ENCODE data around the gene SLC25A6.

The SLC25A6 gene

GRCh38 chrX:1390621-1391369 lies 1.1 kb downstream of the SLC25A6 start:
- H3K4me3 ChIP-seq (ENCODE audit: insufficient read depth in 1 of 2, low read depth in 1 of 2, low read length in 2 of 2), result peak overlapping the region; percentile 100
- H3K23ac ChIP-seq (ENCODE audit: low read length in 2 of 2), result no peak overlapping the region
- no peak overlapping the region for H3K14ac ChIP-seq (ENCODE audit: low read length in 2 of 2)
- H3K27ac ChIP-seq (ENCODE audit: low read length, poor library complexity, severe bottlenecking), result peak overlapping the region; percentile 71
- H2BK12ac ChIP-seq (ENCODE audit: low read length in 2 of 2), result no peak overlapping the region
- H3K4ac ChIP-seq (ENCODE audit: low read depth in 1 of 2, low read length in 2 of 2), result peak overlapping the region in 1 of 2 experiments; percentile 76
- no peak overlapping the region for H4K8ac ChIP-seq (ENCODE audit: low read length)
- DNase-seq, result no peak
- H4K91ac ChIP-seq (ENCODE audit: low read length), result no peak overlapping the region
- H2AK5ac ChIP-seq (ENCODE audit: low read length, severe bottlenecking), result no peak overlapping the region
- H3K9me3 ChIP-seq (ENCODE audit: control insufficient read depth, low read length), result no peaks in the 10 kb centered on the region
- peaks cover 11% of the 10 kb centered on the region for H3K79me1 ChIP-seq (replicated peaks; ENCODE audit: low read length, poor library complexity, severe bottlenecking)
- H2AFZ ChIP-seq (ENCODE audit: low read depth, low read length), result no peak overlapping the region
- peak overlapping the region; percentile 88 for H3K4me2 ChIP-seq (ENCODE audit: low read length, poor library complexity, severe bottlenecking)
- no peak overlapping the region for H2BK15ac ChIP-seq (ENCODE audit: low read depth, poor library complexity, severe bottlenecking)
- H3K9ac ChIP-seq (ENCODE audit: low read length), result peak overlapping the region; percentile 99
- no peak overlapping the region for H2BK120ac ChIP-seq (ENCODE audit: low read depth, low read length)
- peaks cover 25% of the 10 kb centered on the region for H3K4me1 ChIP-seq (ENCODE audit: control insufficient read depth, insufficient read depth, low read depth, low read length)
- peak overlapping the region in 1 of 2 experiments; percentile 19 for H3K18ac ChIP-seq (ENCODE audit: low read depth in 1 of 2, low read length in 2 of 2)
- no peaks in the 10 kb centered on the region for H3K27me3 ChIP-seq (ENCODE audit: control insufficient read depth in 1 of 2, insufficient read depth in 1 of 2, low read length in 2 of 2)
- 63% methylated on average over 30 of the region's 30 CpGs for WGBS
- H2BK5ac ChIP-seq (ENCODE audit: low read depth, low read length, poor library complexity, severe bottlenecking), result no peak overlapping the region
- H3K36me3 ChIP-seq (ENCODE audit: control insufficient read depth in 1 of 2, insufficient read depth in 2 of 2, low read depth in 1 of 2, low read length in 2 of 2), result peaks cover 45 to 63% of the 10 kb centered on the region in 2 experiments

GRCh38 chrX:1389993-1390285 lies 2.0 kb downstream of the SLC25A6 start:
- no peak overlapping the region for H2BK12ac ChIP-seq (ENCODE audit: low read length in 2 of 2)
- peaks cover 54 to 67% of the 10 kb centered on the region in 2 experiments for H3K36me3 ChIP-seq (ENCODE audit: control insufficient read depth in 1 of 2, insufficient read depth in 2 of 2, low read depth in 1 of 2, low read length in 2 of 2)
- H3K23ac ChIP-seq (ENCODE audit: low read length in 2 of 2), result no peak overlapping the region
- H4K8ac ChIP-seq (ENCODE audit: low read length), result no peak overlapping the region
- H2AFZ ChIP-seq (ENCODE audit: low read depth, low read length), result no peak overlapping the region
- H2BK120ac ChIP-seq (ENCODE audit: low read depth, low read length), result no peak overlapping the region
- 95% methylated on average over 10 of the region's 10 CpGs for WGBS
- no peak overlapping the region for H3K4me2 ChIP-seq (ENCODE audit: low read length, poor library complexity, severe bottlenecking)
- DNase-seq, result no peak
- no peak overlapping the region for H2AK5ac ChIP-seq (ENCODE audit: low read length, severe bottlenecking)
- H2BK15ac ChIP-seq (ENCODE audit: low read depth, poor library complexity, severe bottlenecking), result no peak overlapping the region
- H3K4me1 ChIP-seq (ENCODE audit: control insufficient read depth, insufficient read depth, low read depth, low read length), result peaks cover 22% of the 10 kb centered on the region
- no peaks in the 10 kb centered on the region for H3K27me3 ChIP-seq (ENCODE audit: control insufficient read depth in 1 of 2, insufficient read depth in 1 of 2, low read length in 2 of 2)
- H3K9me3 ChIP-seq (ENCODE audit: control insufficient read depth, low read length), result no peaks in the 10 kb centered on the region
- H3K27ac ChIP-seq (ENCODE audit: low read length, poor library complexity, severe bottlenecking), result no peak overlapping the region
- peak overlapping the region; percentile 99 for H3K9ac ChIP-seq (ENCODE audit: low read length)
- H2BK5ac ChIP-seq (ENCODE audit: low read depth, low read length, poor library complexity, severe bottlenecking), result no peak overlapping the region
- H3K4ac ChIP-seq (ENCODE audit: low read depth in 1 of 2, low read length in 2 of 2), result no peak overlapping the region
- no peak overlapping the region for H3K18ac ChIP-seq (ENCODE audit: low read depth in 1 of 2, low read length in 2 of 2)
- no peak overlapping the region for H3K4me3 ChIP-seq (ENCODE audit: insufficient read depth in 1 of 2, low read depth in 1 of 2, low read length in 2 of 2)
- H3K79me1 ChIP-seq (replicated peaks; ENCODE audit: low read length, poor library complexity, severe bottlenecking), result peaks cover 8% of the 10 kb centered on the region
- no peak overlapping the region for H4K91ac ChIP-seq (ENCODE audit: low read length)
- no peak overlapping the region for H3K14ac ChIP-seq (ENCODE audit: low read length in 2 of 2)

GRCh38 chrX:1389181-1389992 lies 2.5 kb downstream of the SLC25A6 start:
- no peak overlapping the region for H2AFZ ChIP-seq (ENCODE audit: low read depth, low read length)
- no peak overlapping the region for H2BK120ac ChIP-seq (ENCODE audit: low read depth, low read length)
- no peak overlapping the region for H3K4me3 ChIP-seq (ENCODE audit: insufficient read depth in 1 of 2, low read depth in 1 of 2, low read length in 2 of 2)
- H3K4me2 ChIP-seq (ENCODE audit: low read length, poor library complexity, severe bottlenecking), result no peak overlapping the region
- H2BK15ac ChIP-seq (ENCODE audit: low read depth, poor library complexity, severe bottlenecking), result no peak overlapping the region
- no peak overlapping the region for H2BK12ac ChIP-seq (ENCODE audit: low read length in 2 of 2)
- H3K23ac ChIP-seq (ENCODE audit: low read length in 2 of 2), result no peak overlapping the region
- 97% methylated on average over 51 of the region's 51 CpGs for WGBS
- no peak overlapping the region for H3K4ac ChIP-seq (ENCODE audit: low read depth in 1 of 2, low read length in 2 of 2)
- no peak for DNase-seq
- H3K79me1 ChIP-seq (replicated peaks; ENCODE audit: low read length, poor library complexity, severe bottlenecking), result peaks cover 4% of the 10 kb centered on the region
- H2AK5ac ChIP-seq (ENCODE audit: low read length, severe bottlenecking), result no peak overlapping the region
- H4K91ac ChIP-seq (ENCODE audit: low read length), result no peak overlapping the region
- no peak overlapping the region for H2BK5ac ChIP-seq (ENCODE audit: low read depth, low read length, poor library complexity, severe bottlenecking)
- no peaks in the 10 kb centered on the region for H3K27me3 ChIP-seq (ENCODE audit: control insufficient read depth in 1 of 2, insufficient read depth in 1 of 2, low read length in 2 of 2)
- H3K4me1 ChIP-seq (ENCODE audit: control insufficient read depth, insufficient read depth, low read depth, low read length), result peaks cover 18% of the 10 kb centered on the region
- no peak overlapping the region for H3K18ac ChIP-seq (ENCODE audit: low read depth in 1 of 2, low read length in 2 of 2)
- no peak overlapping the region for H4K8ac ChIP-seq (ENCODE audit: low read length)
- no peak overlapping the region for H3K9ac ChIP-seq (ENCODE audit: low read length)
- H3K9me3 ChIP-seq (ENCODE audit: control insufficient read depth, low read length), result no peaks in the 10 kb centered on the region
- no peak overlapping the region for H3K14ac ChIP-seq (ENCODE audit: low read length in 2 of 2)
- no peak overlapping the region for H3K27ac ChIP-seq (ENCODE audit: low read length, poor library complexity, severe bottlenecking)
- peaks cover 59 to 69% of the 10 kb centered on the region in 2 experiments for H3K36me3 ChIP-seq (ENCODE audit: control insufficient read depth in 1 of 2, insufficient read depth in 2 of 2, low read depth in 1 of 2, low read length in 2 of 2)

GRCh38 chrX:1388651-1389050 lies 3.3 kb downstream of the SLC25A6 start:
- H3K14ac ChIP-seq (ENCODE audit: low read length in 2 of 2), result no peak overlapping the region
- WGBS, result 97% methylated on average over 3 of the region's 4 CpGs

More at GRCh38 chrX:1388651-1389050, 3.3 kb downstream of the SLC25A6 start:
- peaks cover 62 to 76% of the 10 kb centered on the region in 2 experiments for H3K36me3 ChIP-seq (ENCODE audit: control insufficient read depth in 1 of 2, insufficient read depth in 2 of 2, low read depth in 1 of 2, low read length in 2 of 2)
- H3K4me2 ChIP-seq (ENCODE audit: low read length, poor library complexity, severe bottlenecking), result no peak overlapping the region
- no peak overlapping the region for H3K27ac ChIP-seq (ENCODE audit: low read length, poor library complexity, severe bottlenecking)
- H2BK120ac ChIP-seq (ENCODE audit: low read depth, low read length), result no peak overlapping the region
- no peak overlapping the region for H2BK5ac ChIP-seq (ENCODE audit: low read depth, low read length, poor library complexity, severe bottlenecking)
- H3K18ac ChIP-seq (ENCODE audit: low read depth in 1 of 2, low read length in 2 of 2), result no peak overlapping the region
- no peak overlapping the region for H2AFZ ChIP-seq (ENCODE audit: low read depth, low read length)
- peak overlapping the region in 1 of 2 experiments; percentile 36 for H3K23ac ChIP-seq (ENCODE audit: low read length in 2 of 2)
- peaks cover 18% of the 10 kb centered on the region for H3K4me1 ChIP-seq (ENCODE audit: control insufficient read depth, insufficient read depth, low read depth, low read length)
- no peak overlapping the region for H2BK15ac ChIP-seq (ENCODE audit: low read depth, poor library complexity, severe bottlenecking)
- H3K27me3 ChIP-seq (ENCODE audit: control insufficient read depth in 1 of 2, insufficient read depth in 1 of 2, low read length in 2 of 2), result no peaks in the 10 kb centered on the region
- no peak overlapping the region for H4K91ac ChIP-seq (ENCODE audit: low read length)
- peak overlapping the region; percentile 41 for H3K9ac ChIP-seq (ENCODE audit: low read length)
- H3K9me3 ChIP-seq (ENCODE audit: control insufficient read depth, low read length), result no peaks in the 10 kb centered on the region
- H2BK12ac ChIP-seq (ENCODE audit: low read length in 2 of 2), result no peak overlapping the region
- peaks cover 4% of the 10 kb centered on the region for H3K79me1 ChIP-seq (replicated peaks; ENCODE audit: low read length, poor library complexity, severe bottlenecking)
- no peak overlapping the region for H3K4ac ChIP-seq (ENCODE audit: low read depth in 1 of 2, low read length in 2 of 2)
- no peak overlapping the region for H4K8ac ChIP-seq (ENCODE audit: low read length)
- no peak overlapping the region for H3K4me3 ChIP-seq (ENCODE audit: insufficient read depth in 1 of 2, low read depth in 1 of 2, low read length in 2 of 2)
- DNase-seq, result no peak
- no peak overlapping the region for H2AK5ac ChIP-seq (ENCODE audit: low read length, severe bottlenecking)
